NCI-H2227 (cell line): ENCODE measurements around the gene EHMT2.
"Not testable (repeated sequence)": the region's sequence is repeated elsewhere in the genome, so short reads cannot be mapped to it uniquely, and the experiment has no call there.

Experiments
- DNase-seq: peaks from one replicate; lab custom pipeline; 2025; ENCODE audit not compliant: unreplicated experiment; lab: John Stamatoyannopoulos, UW

EHMT2 gene

DNA sequence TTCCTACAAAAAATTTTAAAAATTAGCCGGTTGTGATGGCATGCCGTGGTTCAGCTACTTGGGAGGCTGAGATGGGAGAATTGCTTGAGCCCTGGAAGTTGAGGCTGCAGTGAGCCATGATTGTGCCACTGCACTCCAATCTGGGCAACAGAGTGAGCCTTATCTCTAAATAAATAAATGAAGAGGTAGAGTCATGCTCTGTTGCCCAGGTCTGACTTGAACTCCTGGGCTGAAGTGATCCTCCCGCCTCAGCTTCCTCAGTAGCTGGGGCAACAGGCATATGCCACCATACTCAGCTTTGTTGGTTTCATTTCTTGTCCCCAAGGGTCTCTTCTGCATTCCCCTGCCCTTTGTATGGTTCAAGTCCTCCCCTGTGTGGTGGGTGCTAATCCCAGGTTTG lies 53.0 kb downstream of the EHMT2 start:
- no peak for DNase-seq

DNA sequence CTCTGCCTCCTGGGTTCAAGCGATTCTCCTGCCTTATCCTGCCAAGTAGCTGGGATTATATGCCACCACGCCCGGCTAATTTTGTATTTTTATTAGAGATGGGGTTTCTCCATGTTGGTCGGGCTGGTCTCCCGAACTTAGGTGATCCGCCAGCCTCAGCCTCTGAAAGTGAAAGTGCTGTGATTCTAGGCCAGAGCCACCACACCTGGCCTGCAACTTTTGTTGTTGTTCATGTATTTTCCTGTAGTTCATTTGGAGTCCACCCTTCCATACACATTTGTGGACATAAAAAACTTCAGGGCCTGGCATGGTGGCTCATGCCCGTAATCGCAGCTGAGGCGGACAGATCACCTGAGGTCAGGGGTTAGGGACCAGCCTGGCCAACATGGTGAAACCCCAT lies 55.4 kb downstream of the EHMT2 start:
- no peak for DNase-seq

- not testable (repeated sequence) for DNase-seq
Measured at GRCh38 chr6:31839779-31840126, 57.7 kb downstream of the EHMT2 start.

DNA sequence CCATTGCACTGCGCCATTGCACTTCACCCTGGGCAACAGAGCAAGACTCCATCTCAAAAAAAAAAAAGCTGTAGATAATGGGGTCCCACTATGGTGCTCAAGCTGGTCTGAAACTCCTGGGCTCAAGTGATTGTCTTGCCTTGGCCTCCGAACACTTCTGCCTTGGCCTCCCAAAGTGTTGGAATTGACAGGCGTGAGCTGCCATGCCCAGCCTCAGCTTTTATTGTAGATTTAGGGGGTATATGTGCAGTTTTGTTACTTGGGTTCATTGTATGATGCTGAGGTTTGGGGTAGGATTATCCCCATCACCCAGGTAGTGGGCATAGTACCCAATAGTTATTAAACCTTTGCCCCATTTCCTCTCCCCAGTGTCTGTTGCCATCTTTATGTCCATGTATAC lies 58.5 kb downstream of the EHMT2 start:
- DNase-seq: no peak

- DNase-seq: not testable (repeated sequence)
Measured at GRCh38 chr6:31838114-31838553, 59.4 kb downstream of the EHMT2 start.

DNA sequence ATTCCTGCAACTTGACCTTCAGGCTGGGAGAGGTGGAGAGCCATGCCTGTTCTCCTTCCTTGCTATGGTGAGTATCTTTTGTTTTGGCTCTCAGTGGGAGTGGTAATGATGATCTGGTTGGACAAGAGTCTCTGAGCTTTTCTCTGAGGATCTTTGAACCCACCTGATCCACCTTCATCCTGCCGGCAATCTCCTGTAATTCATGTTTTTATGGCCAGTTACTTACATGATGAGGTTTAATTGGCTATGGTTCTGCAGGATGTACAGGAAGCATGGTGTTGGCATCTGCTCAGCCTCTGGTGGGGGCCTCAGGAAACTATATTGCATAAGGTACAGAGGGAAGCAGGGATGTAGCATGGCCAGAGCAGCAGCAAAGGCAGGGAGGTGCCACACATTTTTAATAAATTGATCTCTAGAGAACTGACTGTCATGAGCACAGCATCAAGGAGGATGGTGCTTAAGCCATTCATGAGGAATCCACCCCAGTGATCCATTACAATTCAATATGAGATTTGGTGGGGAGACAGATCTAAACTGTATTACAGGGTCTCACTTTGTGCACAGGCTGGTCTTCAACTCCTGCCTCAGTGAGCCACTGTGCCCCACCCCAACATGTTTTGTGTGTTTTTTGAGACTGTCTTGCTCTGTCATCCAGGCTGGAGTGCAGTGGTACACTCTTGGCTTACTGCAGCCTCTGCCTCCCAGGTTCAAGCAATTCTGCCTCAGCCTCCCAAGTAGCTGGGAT lies 60.0 kb downstream of the EHMT2 start:
- no peak for DNase-seq

GRCh38 chr6:31836474-31837368 lies 60.8 kb downstream of the EHMT2 start:
- DNase-seq: no peak

DNA sequence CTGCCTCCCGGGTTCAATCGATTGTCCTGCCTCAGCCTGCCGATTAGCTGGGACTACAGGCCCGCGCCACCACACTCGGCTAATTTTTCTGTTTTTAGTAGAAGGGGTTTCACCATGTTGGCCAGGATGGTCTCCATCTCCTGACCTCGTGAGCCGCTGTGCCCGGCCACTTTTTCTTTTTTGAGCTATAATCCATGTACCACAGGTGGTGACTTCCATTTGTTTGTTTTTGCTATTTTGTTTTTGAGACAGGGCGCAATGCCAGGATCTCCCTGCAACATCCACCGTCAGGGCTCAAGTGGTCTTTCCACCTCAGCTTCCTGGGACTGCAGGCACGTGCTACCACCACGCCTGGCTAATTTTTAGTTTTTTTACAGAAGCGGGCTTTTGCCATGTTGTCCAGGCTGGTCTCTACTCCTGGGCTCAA lies 61.4 kb downstream of the EHMT2 start:
- no peak for DNase-seq

- DNase-seq: peak; percentile 95
Measured at GRCh38 chr6:31834367-31835250, 62.9 kb downstream of the EHMT2 start.

- DNase-seq: no peak
Measured at GRCh38 chr6:31831350-31832215, 65.9 kb downstream of the EHMT2 start.

GRCh38 chr6:31830886-31831335 lies 66.6 kb downstream of the EHMT2 start:
- no peak for DNase-seq
